K562 (cell line): ENCODE results near the gene FAM83F. TPM values are rescaled to one million over a fixed set of nuclear protein-coding genes. Genes with fewer than 3 reads are reported as not detected.

Experiments
- ATF1 ChIP-seq, 2 experiments: fragments of 450-650 bp in 1 of 2; IDR thresholded peaks; 2 replicates each; pipeline ENCODE4 v1.6.1; 2016; ENCODE audit warnings: missing compliant biosample characterization in 1 of 2, missing genetic modification characterization in 1 of 2
- CREM ChIP-seq: IDR thresholded peaks from 2 replicates; pipeline ENCODE4 v1.6.1; 2014; ENCODE audit warnings: antibody characterized with exemption, low read depth
- DNMT1 ChIP-seq: fragments of 450-650 bp; IDR thresholded peaks from 2 replicates; pipeline ENCODE4 v1.6.1; 2016; ENCODE audit warnings: antibody characterized with exemption, mild to moderate bottlenecking
- ETV5 ChIP-seq: sonication (generic); formaldehyde crosslinking; IDR thresholded peaks from 2 replicates; pipeline ENCODE4 v1.4.0; 2020; ENCODE audit warnings: low read depth, mild to moderate bottlenecking, missing genetic modification reagents
- GABPA ChIP-seq: fragments of 200-800 bp; sonication (Bioruptor generic); conservative IDR thresholded peaks from 2 replicates; pipeline ENCODE4 v1.6.1; 2016; ENCODE audit warnings: low read depth, missing genetic modification characterization, missing compliant biosample characterization
- GABPB2 ChIP-seq: fragments of 250-450 bp; sonication (Bioruptor Pico); conservative IDR thresholded peaks from 2 replicates; pipeline ENCODE4 v1.5.1; 2021; ENCODE audit warnings: mild to moderate bottlenecking
- HOXB6 ChIP-seq: fragments of 250-450 bp; sonication (Bioruptor Pico); IDR thresholded peaks from 2 replicates; pipeline ENCODE4 v1.5.1; 2022; ENCODE audit warnings: mild to moderate bottlenecking, borderline replicate concordance
- KLF16 ChIP-seq: IDR thresholded peaks from 2 replicates; pipeline ENCODE4 v1.6.1; 2016; ENCODE audit warnings: antibody characterized with exemption
- MAZ ChIP-seq, 2 experiments: fragments of 450-650 bp in 1 of 2; sonication (generic) in 1 of 2; formaldehyde crosslinking; IDR thresholded peaks in 1 of 2; conservative IDR thresholded peaks in 1 of 2; 2 replicates each; pipeline versions ENCODE4 v1.4.0 to v1.5.0; 2020; ENCODE audit warnings: mild to moderate bottlenecking in 1 of 2, missing genetic modification reagents in 1 of 2
- SIX5 ChIP-seq, 2 experiments: IDR thresholded peaks; 2 replicates each; pipeline ENCODE4 v1.6.1; 2011; ENCODE audit warnings: low read length in 2 of 2, borderline replicate concordance in 1 of 2, low read depth in 1 of 2, mild to moderate bottlenecking in 1 of 2, moderate library complexity in 1 of 2; ENCODE audit not compliant: insufficient read depth in 1 of 2
- SMAD2 ChIP-seq: fragments of 150-350 bp; IDR thresholded peaks from 2 replicates; pipeline ENCODE4 v1.6.1; 2014; ENCODE audit warnings: low read depth, mild to moderate bottlenecking, low read length
- SP1 ChIP-seq: sonication (generic); formaldehyde crosslinking; IDR thresholded peaks from 2 replicates; pipeline ENCODE4 v1.8.1; 2022; ENCODE audit warnings: mild to moderate bottlenecking, missing genetic modification reagents
- SRSF1 ChIP-seq: fragments of 200-400 bp; formaldehyde crosslinking; IDR thresholded peaks from 2 replicates; pipeline ENCODE4 v1.6.1; 2017; ENCODE audit warnings: mild to moderate bottlenecking, low read depth, low read length, moderate library complexity
- ZNF12 ChIP-seq: sonication (generic); formaldehyde crosslinking; IDR thresholded peaks from 2 replicates; pipeline ENCODE4 v1.4.0; 2020; ENCODE audit warnings: mild to moderate bottlenecking, missing genetic modification reagents
- ZNF444 ChIP-seq: fragments of 250-450 bp; sonication (Bioruptor Pico); IDR thresholded peaks from 2 replicates; pipeline ENCODE4 v1.4.0; 2020; ENCODE audit warnings: mild to moderate bottlenecking, moderate library complexity
- ZNF586 ChIP-seq: fragments of 450-650 bp; formaldehyde crosslinking; conservative IDR thresholded peaks from 2 replicates; pipeline ENCODE4 v1.4.0; 2020; ENCODE audit warnings: mild to moderate bottlenecking, moderate library complexity
- polyA plus RNA-seq, 8 experiments: library from polyadenylated mRNA; depleted of rRNA in 4 of 8; stranded (reverse) in 5 of 8; unstranded in 3 of 8; fragments of >200 nt; fragmentation: Nextera tagmentation in 2 of 8; fragmentation: Illumina TruSeq in 1 of 8; extraction: Ambion mirVana in 2 of 8; extraction: Trizol in 1 of 8; gene quantifications; 2 replicates each; pipeline versions ENCODE4 v1.2.1 to v1.2.3, GENCODE V29; 2011 to 2014; ENCODE audit warnings: inconsistent platforms in 1 of 8, missing spikeins in 1 of 8
- total RNA-seq, 7 experiments: library from RNA; depleted of rRNA in 6 of 7; stranded (reverse); fragments of >200 nt in 6 of 7; fragmentation: Illumina TruSeq in 2 of 7; extraction: Trizol in 2 of 7; gene quantifications; 2 replicates each; pipeline versions ENCODE4 v1.2.1 to v1.2.3, GENCODE V29; 2011 to 2021; ENCODE audit warnings: low replicate concordance in 1 of 7
- TF ChIP-seq, protein P1 (sequence below): fragments of 450-650 bp; IDR thresholded peaks from 2 replicates; pipeline ENCODE4 v1.6.1; 2018; ENCODE audit not compliant: partially characterized antibody
- TF ChIP-seq, protein P2 (sequence below): fragments of 450-650 bp; formaldehyde crosslinking; IDR thresholded peaks from 2 replicates; pipeline ENCODE4 v1.4.0; 2020; ENCODE audit warnings: mild to moderate bottlenecking, moderate library complexity

Gene FAM83F
- total and polyA plus RNA-seq, 9 of the 15 experiments (the other 6 are each of a cell fraction or from before 2014, with no cell fraction given), result under 0.01 to 0.13 (median 0.04) TPM; not detected in 1

DNA sequence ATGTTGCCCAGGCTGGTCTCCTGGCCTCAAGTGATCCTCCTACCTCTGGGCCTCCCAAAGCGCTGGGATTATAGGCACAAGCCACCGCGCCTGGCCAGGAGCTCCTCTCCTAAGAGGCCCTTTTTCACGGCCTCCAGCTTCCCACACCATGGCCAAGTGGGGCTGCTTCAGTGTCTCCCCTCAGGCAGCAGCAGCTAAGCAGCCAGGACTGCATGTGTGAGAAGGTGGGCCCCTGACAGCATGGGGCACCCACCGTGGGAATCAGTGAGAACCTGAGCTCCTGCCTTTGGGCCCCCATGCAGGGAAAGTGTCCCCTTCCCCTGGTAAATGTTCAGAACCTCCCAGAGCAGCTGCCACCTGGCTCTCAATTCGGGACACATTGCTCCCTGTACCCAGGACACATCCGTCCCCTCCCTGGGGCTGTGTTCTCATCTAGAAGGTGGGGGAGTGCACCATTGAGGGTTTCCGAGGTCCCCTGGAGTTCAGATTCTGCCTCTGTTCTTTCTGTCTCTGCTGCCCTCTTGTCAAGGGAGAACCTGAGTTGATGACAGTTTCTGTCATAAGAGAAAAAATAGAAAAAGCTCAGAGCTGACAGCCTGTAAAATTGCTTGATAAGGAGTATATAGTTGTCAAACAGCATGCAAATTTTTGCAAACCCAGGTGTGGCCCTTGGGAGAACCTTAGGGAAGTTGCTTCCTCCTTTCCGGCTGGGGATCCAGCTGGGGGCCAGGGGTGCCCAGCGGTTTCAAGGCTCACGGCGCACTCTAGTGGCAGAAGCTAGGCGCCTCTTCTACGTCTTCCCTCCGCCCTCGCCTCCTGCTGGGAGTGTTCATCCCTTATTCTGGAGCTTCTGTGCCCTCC, 29.7 kb downstream of the FAM83F start (continued):
- TF ChIP-seq ATF1 (CRISPR knock-in tag; IDR thresholded peaks at IDR 0.05) (no peak), ATF1 (tag; IDR thresholded peaks at IDR 0.05) (peak; percentile 53), ETV5 (0 out of 2 replicates have a peak, but pooled peaks have one; percentile 24), SMAD2 (no peak), KLF16 (peak; percentile 43; the same call in 1 of the 2 replicates), ZNF12 (CRISPR knock-in tag) (no peak), DNMT1 (no peak), SP1 (0 out of 2 replicates have a peak, but pooled peaks have one; percentile 25), HOXB6 (CRISPR knock-in tag) (no peak), GABPA (no peak), GABPB2 (CRISPR knock-in tag) (no peak), MAZ (CRISPR knock-in tag; conservative IDR thresholded peaks at IDR 0.05 in 1 of 2, IDR thresholded peaks at IDR 0.05 in 1 of 2) (peak in 1 of 2 experiments; percentile 90; a peak in 3 of 4 replicates), CREM (peak; percentile 59), SIX5 (IDR thresholded peaks at IDR 0.05; ENCODE audit: borderline replicate concordance in 1 of 2, insufficient read depth in 1 of 2, low read depth in 1 of 2, low read length in 2 of 2) (no peak), ZNF586 (CRISPR knock-in tag) (no peak), ZNF444 (no peak), SRSF1 (no peak)
- TF ChIP-seq, protein P1, sequence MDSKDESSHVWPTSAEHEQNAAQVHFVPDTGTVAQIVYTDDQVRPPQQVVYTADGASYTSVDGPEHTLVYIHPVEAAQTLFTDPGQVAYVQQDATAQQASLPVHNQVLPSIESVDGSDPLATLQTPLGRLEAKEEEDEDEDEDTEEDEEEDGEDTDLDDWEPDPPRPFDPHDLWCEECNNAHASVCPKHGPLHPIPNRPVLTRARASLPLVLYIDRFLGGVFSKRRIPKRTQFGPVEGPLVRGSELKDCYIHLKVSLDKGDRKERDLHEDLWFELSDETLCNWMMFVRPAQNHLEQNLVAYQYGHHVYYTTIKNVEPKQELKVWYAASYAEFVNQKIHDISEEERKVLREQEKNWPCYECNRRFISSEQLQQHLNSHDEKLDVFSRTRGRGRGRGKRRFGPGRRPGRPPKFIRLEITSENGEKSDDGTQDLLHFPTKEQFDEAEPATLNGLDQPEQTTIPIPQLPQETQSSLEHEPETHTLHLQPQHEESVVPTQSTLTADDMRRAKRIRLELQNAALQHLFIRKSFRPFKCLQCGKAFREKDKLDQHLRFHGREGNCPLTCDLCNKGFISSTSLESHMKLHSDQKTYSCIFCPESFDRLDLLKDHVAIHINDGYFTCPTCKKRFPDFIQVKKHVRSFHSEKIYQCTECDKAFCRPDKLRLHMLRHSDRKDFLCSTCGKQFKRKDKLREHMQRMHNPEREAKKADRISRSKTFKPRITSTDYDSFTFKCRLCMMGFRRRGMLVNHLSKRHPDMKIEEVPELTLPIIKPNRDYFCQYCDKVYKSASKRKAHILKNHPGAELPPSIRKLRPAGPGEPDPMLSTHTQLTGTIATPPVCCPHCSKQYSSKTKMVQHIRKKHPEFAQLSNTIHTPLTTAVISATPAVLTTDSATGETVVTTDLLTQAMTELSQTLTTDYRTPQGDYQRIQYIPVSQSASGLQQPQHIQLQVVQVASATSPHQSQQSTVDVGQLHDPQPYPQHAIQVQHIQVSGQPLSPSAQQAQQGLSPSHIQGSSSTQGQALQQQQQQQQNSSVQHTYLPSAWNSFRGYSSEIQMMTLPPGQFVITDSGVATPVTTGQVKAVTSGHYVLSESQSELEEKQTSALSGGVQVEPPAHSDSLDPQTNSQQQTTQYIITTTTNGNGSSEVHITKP, result no peak
- TF ChIP-seq, protein P2, sequence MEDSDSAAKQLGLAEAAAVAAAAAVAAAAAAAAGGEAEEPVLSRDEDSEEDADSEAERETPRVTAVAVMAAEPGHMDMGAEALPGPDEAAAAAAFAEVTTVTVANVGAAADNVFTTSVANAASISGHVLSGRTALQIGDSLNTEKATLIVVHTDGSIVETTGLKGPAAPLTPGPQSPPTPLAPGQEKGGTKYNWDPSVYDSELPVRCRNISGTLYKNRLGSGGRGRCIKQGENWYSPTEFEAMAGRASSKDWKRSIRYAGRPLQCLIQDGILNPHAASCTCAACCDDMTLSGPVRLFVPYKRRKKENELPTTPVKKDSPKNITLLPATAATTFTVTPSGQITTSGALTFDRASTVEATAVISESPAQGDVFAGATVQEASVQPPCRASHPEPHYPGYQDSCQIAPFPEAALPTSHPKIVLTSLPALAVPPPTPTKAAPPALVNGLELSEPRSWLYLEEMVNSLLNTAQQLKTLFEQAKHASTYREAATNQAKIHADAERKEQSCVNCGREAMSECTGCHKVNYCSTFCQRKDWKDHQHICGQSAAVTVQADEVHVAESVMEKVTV (CRISPR knock-in tag), result peak; percentile 89
